A549 treated with GW870086 at 1 μM for 4 hours (cell line): ENCODE results near the gene FOXA1. TPM values are rescaled to one million over a fixed set of nuclear protein-coding genes. Genes with fewer than 3 reads are reported as not detected.

ENCODE experiments used
- total RNA-seq: library from RNA; stranded (reverse); fragments of 200-300 nt; extraction: Qiagen RNA extraction; gene quantifications from 5 replicates; pipeline ENCODE4 v1.2.3, GENCODE V29; 2022; ENCODE audit warnings: low read depth

Gene FOXA1
- 5.8 to 9.1 TPM (median 8.0 TPM) in 5 replicates for total RNA-seq

GRCh38 chr14:37594971-37595808, at the start of gene FOXA1, which contains the start of gene TTC6:
Gene FOXA1, minus strand, starts transcription at chr14:37595249. Its CDS starts 277 bp downstream, at chr14:37594972.
Gene TTC6, plus strand, starts transcription at chr14:37595629. Its CDS starts 26,436 bp downstream, at chr14:37622065.

Other genes with a start within 250 kb of the FOXA1 start
- 0.18 to 0.75 TPM (median 0.50 TPM) in 4 of 5 replicates, not detected in the other for gene TTC6, start 380 bp upstream of the FOXA1 start, total RNA-seq